GM19043 (cell line): Measurements from ENCODE around the gene SP140.

Experiments
- ATAC-seq: cut with Tn5 transposase; IDR thresholded peaks from one replicate; pipeline ENCODE4 v1.9.1; 2021; ENCODE audit warnings: low read depth; ENCODE audit not compliant: unreplicated experiment

Gene SP140

GRCh38 chr2:230225486-230225885 lies at the start of gene SP140:
Gene SP140, plus strand, starts transcription at chr2:230225736. Its CDS starts 109 bp downstream, at chr2:230225845.
- peak; percentile 60 for ATAC-seq

- ATAC-seq: no peak
These were observed 48.5 kb upstream of the SP140 start for GRCh38 chr2:230176996-230177395.

GRCh38 chr2:230178546-230179485 lies 46.7 kb upstream of the SP140 start:
- ATAC-seq: no peak

GRCh38 chr2:230179907-230180306 lies 45.6 kb upstream of the SP140 start:
- no peak for ATAC-seq

GRCh38 chr2:230181195-230181594 lies 44.3 kb upstream of the SP140 start:
- ATAC-seq: no peak

- ATAC-seq: no peak
These were observed 40.6 kb upstream of the SP140 start for GRCh38 chr2:230184727-230185578.

GRCh38 chr2:230202430-230203109 lies 23.0 kb upstream of the SP140 start:
- peak; percentile 31 for ATAC-seq

- peak; percentile 63 for ATAC-seq
These were observed 22.3 kb upstream of the SP140 start for GRCh38 chr2:230203110-230203676.

GRCh38 chr2:230205034-230205433 lies 20.5 kb upstream of the SP140 start:
- peak; percentile 59 for ATAC-seq

GRCh38 chr2:230205721-230206120 lies 19.8 kb upstream of the SP140 start:
- no peak for ATAC-seq

GRCh38 chr2:230208576-230208975 lies 17.0 kb upstream of the SP140 start:
- ATAC-seq: no peak

GRCh38 chr2:230209422-230210051 lies 16.0 kb upstream of the SP140 start:
- ATAC-seq: no peak

GRCh38 chr2:230216489-230216888 lies 9.0 kb upstream of the SP140 start:
- no peak for ATAC-seq

GRCh38 chr2:230217424-230217823 lies 8.1 kb upstream of the SP140 start:
- ATAC-seq: peak; percentile 34

- ATAC-seq: no peak
These were observed 7.1 kb upstream of the SP140 start for GRCh38 chr2:230218421-230218820.

- peak; percentile 66 for ATAC-seq
These were observed 5.9 kb upstream of the SP140 start, which contains the start of gene SP110 for GRCh38 chr2:230219419-230220331. Gene SP110, minus strand, starts transcription at chr2:230219984. Its CDS starts 3,057 bp downstream, at chr2:230216927.

- no peak for ATAC-seq
These were observed 5.1 kb upstream of the SP140 start for GRCh38 chr2:230220347-230220969.

- ATAC-seq: no peak
These were observed 4.0 kb upstream of the SP140 start for GRCh38 chr2:230221493-230221892.
